ENCODE results near the gene DGAT2.

The DGAT2 gene

DNA sequence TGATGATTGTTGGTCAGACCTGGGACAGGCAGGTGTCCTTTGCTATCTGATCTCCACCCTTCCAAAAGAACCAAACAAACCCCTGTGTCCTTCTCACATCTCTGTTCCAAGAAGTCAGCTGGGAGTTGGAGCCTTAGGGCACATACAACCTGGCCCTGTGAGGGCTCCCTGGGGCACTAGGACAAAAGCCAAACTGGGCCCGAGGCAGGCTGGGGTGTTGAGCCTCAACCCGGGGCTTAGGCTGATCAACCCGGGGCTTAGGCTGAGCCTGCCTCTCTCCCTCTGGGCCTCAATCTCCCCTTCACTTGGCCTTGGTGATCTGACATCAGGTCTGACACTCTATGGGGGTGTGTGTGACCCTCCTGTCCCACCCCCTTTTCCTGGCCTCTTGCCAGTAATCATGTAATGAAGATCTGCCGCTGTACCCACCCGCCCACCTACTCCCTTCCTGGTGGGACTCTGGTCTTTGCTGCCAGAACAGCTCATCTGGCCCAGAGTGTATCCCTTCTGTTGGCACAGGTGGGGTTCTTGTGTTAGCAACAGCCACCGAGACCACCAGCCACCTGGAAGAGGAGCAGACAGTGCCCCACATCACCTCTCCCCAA lies 23.7 kb downstream of the DGAT2 start:
- CTCF ChIA-PET, result no interaction called here
- H3K36me3 ChIP-seq (ENCODE audit: control insufficient read depth in 4 of 4, insufficient read depth in 4 of 4, low read length in 3 of 4), result no peaks in the 10 kb centered on the region

DNA sequence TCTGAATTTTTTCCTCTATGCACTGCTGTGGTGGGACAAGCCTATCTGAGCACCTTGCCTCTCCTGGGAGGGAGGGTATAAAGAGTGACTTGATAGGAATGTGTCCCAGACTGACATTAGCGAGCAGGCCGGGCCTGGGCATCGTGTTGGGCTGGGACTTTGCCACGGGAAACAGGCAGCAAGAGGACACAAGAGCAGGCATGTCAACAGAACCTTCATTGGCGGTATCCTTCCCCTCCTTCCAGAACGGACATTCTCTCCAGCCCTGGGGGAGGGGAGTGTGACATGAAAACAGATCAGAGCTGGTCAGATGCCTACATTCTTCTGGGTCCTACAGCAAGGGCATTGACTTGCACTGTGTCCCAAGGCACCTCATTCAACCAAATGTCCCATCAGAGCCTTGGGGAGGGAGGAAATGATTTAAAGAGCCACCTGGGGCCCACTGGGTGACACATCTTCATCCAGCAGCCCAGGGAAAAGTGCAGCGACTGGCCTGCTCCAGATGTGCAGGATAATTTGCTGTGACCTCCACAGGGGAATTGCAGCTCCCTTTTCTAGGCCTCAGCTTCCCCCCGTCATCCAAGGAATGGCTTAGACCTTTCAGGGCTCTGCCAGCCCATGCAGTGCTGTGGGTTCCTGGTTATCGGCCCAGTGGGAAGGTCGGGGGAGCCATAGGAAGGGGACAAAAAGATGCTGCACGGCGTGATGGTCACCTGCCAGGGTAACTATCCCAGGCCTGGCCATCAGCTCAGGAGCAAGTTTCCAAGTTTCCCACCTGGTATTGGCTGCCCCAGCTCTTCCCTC lies 24.6 kb downstream of the DGAT2 start:
- CTCF ChIA-PET, result interaction anchor here (0.7 to 1.1 kb wide), 3 partner anchors 9 to 14 kb away, joined by 3 to 4 read pairs (median 3); no protein-coding TSS in a partner anchor
- Histone ChIP-seq H3K36me3 (ENCODE audit: control insufficient read depth in 4 of 4, insufficient read depth in 4 of 4, low read length in 3 of 4) (no peaks in the 10 kb centered on the region), H3K9me3 (ENCODE audit: control extremely low read depth in 1 of 5, control insufficient read depth in 4 of 5, insufficient read depth in 2 of 5, low read depth in 1 of 5, low read length in 4 of 5) (no peaks in the 10 kb centered on the region), H3K4me3 (ENCODE audit: control insufficient read depth in 1 of 7, extremely low read depth in 1 of 7, insufficient read depth in 4 of 7, low read depth in 2 of 7, low read length in 6 of 7) (no peak overlapping the region), H3K27ac (ENCODE audit: insufficient read depth in 1 of 2, low read depth in 1 of 2, low read length in 2 of 2, poor library complexity in 1 of 2, severe bottlenecking in 2 of 2) (no peak overlapping the region), H3K27me3 (replicated peaks in 2 of 5; ENCODE audit: control insufficient read depth in 4 of 5, insufficient read depth in 5 of 5, low read length in 4 of 5) (no peaks in the 10 kb centered on the region), H3K4me1 (ENCODE audit: control extremely low read depth in 1 of 4, control insufficient read depth in 4 of 4, insufficient read depth in 4 of 4, low read length in 3 of 4) (no peaks in the 10 kb centered on the region)
- POLR2A ChIA-PET, result no interaction called here
- no peak for DNase-seq
- WGBS (ENCODE audit: insufficient coverage), result 98% methylated on average over 11 of the region's 12 CpGs

More for the DNA sequence above, 23.7 kb downstream of the DGAT2 start:
- Histone ChIP-seq H3K27me3 (replicated peaks in 2 of 5; ENCODE audit: control insufficient read depth in 4 of 5, insufficient read depth in 5 of 5, low read length in 4 of 5) (no peaks in the 10 kb centered on the region), H3K4me3 (ENCODE audit: control insufficient read depth in 1 of 7, extremely low read depth in 1 of 7, insufficient read depth in 4 of 7, low read depth in 2 of 7, low read length in 6 of 7) (no peak overlapping the region), H3K27ac (ENCODE audit: insufficient read depth in 1 of 2, low read depth in 1 of 2, low read length in 2 of 2, poor library complexity in 1 of 2, severe bottlenecking in 2 of 2) (no peak overlapping the region), H3K9me3 (ENCODE audit: control extremely low read depth in 1 of 5, control insufficient read depth in 4 of 5, insufficient read depth in 2 of 5, low read depth in 1 of 5, low read length in 4 of 5) (no peaks in the 10 kb centered on the region), H3K4me1 (ENCODE audit: control extremely low read depth in 1 of 4, control insufficient read depth in 4 of 4, insufficient read depth in 4 of 4, low read length in 3 of 4) (no peaks in the 10 kb centered on the region)
- WGBS (ENCODE audit: insufficient coverage), result 97% methylated on average over 6 of the region's 6 CpGs
- DNase-seq, result no peak
- POLR2A ChIA-PET, result no interaction called here

DNA sequence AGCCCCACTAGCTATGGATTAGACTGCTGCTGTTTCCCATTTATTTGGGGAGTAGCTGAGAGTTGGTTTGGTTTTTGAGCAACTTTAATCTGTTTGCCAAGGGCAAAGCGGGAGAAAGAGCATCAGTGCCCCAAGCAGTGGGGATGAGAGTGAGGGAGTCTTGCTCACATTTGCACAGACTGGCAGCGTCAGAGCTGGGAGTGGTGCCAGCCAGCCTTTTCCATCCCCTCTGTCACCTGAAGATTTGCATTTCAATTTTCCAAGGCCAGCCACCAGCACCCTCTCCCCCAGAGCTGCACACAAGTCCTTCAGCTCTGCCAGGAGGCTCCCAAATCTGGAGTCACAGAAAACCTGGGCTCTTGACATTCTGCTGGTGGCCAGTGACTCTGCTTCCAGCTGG lies 25.4 kb downstream of the DGAT2 start:
- ChIA-PET CTCF (interaction anchor here (0.7 to 1.7 kb wide), 5 partner anchors 8 to 71 kb away, joined by 3 to 5 read pairs (median 3); no protein-coding TSS in a partner anchor), POLR2A (interaction anchor here (0.6 kb wide), 1 partner anchor 52 kb away, joined by 3 read pairs; no protein-coding TSS in a partner anchor)
- H3K4me1 ChIP-seq (ENCODE audit: control extremely low read depth in 1 of 4, control insufficient read depth in 4 of 4, insufficient read depth in 4 of 4, low read length in 3 of 4), result no peaks in the 10 kb centered on the region
- H3K4me3 ChIP-seq (ENCODE audit: control insufficient read depth in 1 of 7, extremely low read depth in 1 of 7, insufficient read depth in 4 of 7, low read depth in 2 of 7, low read length in 6 of 7), result no peak overlapping the region
- no peak for DNase-seq
- no peaks in the 10 kb centered on the region for H3K9me3 ChIP-seq (ENCODE audit: control extremely low read depth in 1 of 5, control insufficient read depth in 4 of 5, insufficient read depth in 2 of 5, low read depth in 1 of 5, low read length in 4 of 5)
- H3K27ac ChIP-seq (ENCODE audit: insufficient read depth in 1 of 2, low read depth in 1 of 2, low read length in 2 of 2, poor library complexity in 1 of 2, severe bottlenecking in 2 of 2), result no peak overlapping the region
- WGBS (ENCODE audit: insufficient coverage), result no CpG with 5 or more reads among the region's 2 CpGs
- H3K36me3 ChIP-seq (ENCODE audit: control insufficient read depth in 4 of 4, insufficient read depth in 4 of 4, low read length in 3 of 4), result no peaks in the 10 kb centered on the region
- H3K27me3 ChIP-seq (replicated peaks in 2 of 5; ENCODE audit: control insufficient read depth in 4 of 5, insufficient read depth in 5 of 5, low read length in 4 of 5), result no peaks in the 10 kb centered on the region

DNA sequence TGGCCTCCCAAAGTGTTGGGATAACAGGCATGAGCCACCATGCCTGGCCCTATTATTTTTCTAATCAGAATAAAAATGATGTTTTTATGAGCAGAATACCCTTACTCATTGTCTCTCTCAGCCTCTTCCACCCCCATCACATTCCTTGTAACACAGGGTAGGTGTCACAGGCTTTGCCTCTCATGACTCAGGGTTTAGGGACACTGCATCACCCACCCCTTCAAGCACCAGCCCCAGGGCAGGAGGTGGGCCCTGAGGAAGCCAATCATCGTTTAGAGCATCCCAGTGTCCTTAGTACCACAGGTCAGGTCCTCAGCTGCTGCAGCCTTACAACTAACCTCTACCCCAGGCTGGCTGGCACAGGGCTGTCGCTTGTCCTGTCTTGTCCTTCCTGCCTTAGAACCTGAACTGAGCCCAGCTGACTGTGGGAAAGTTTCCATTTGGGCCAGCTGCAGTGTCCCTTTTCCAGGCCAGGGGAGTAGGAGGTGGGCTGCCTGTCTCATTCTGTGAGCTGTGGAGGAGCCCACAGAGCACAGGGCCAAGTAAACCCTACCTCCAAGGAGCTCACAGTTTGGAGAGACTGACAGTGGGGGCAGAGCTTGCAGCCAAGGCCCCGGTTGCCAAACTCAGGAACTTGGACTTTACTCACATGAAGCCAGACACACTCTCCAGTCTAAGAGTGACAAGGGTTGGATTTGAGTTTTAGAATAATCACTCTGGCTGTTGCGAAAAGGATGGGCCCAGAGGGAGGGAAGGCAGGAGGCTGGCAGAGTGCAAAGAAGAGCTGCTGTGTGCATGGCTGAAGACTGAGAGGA lies 26.9 kb downstream of the DGAT2 start:
- 93% methylated on average over 4 of the region's 4 CpGs for WGBS (ENCODE audit: insufficient coverage)
- ChIA-PET POLR2A (no interaction called here), CTCF (interaction anchor here (1.1 to 1.7 kb wide), 3 partner anchors 70 to 74 kb away, joined by 3 to 5 read pairs (median 4); no protein-coding TSS in a partner anchor)
- no peak for DNase-seq
- Histone ChIP-seq H3K27ac (ENCODE audit: insufficient read depth in 1 of 2, low read depth in 1 of 2, low read length in 2 of 2, poor library complexity in 1 of 2, severe bottlenecking in 2 of 2) (no peak overlapping the region), H3K9me3 (ENCODE audit: control extremely low read depth in 1 of 5, control insufficient read depth in 4 of 5, insufficient read depth in 2 of 5, low read depth in 1 of 5, low read length in 4 of 5) (no peaks in the 10 kb centered on the region), H3K27me3 (replicated peaks in 2 of 5; ENCODE audit: control insufficient read depth in 4 of 5, insufficient read depth in 5 of 5, low read length in 4 of 5) (no peaks in the 10 kb centered on the region), H3K4me3 (ENCODE audit: control insufficient read depth in 1 of 7, extremely low read depth in 1 of 7, insufficient read depth in 4 of 7, low read depth in 2 of 7, low read length in 6 of 7) (no peak overlapping the region), H3K36me3 (ENCODE audit: control insufficient read depth in 4 of 4, insufficient read depth in 4 of 4, low read length in 3 of 4) (no peaks in the 10 kb centered on the region), H3K4me1 (ENCODE audit: control extremely low read depth in 1 of 4, control insufficient read depth in 4 of 4, insufficient read depth in 4 of 4, low read length in 3 of 4) (no peaks in the 10 kb centered on the region)

DNA sequence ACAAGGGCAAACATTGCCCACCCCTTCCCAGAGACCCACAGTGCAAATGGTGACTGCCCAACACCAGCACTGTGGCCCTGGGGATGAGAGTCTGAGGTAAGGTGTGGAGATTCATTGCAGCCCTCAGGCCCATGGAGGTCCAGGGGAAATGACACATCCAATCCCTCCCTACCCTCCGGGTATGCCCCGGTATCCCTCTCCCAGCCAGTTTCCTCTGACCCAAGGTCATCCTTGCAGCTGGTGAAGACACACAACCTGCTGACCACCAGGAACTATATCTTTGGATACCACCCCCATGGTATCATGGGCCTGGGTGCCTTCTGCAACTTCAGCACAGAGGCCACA lies 27.5 kb downstream of the DGAT2 start:
- CTCF ChIA-PET, result interaction anchor here (1.1 kb wide), 1 partner anchor 73 kb away, joined by 3 read pairs; no protein-coding TSS in a partner anchor
- H3K4me3 ChIP-seq (ENCODE audit: control insufficient read depth in 1 of 7, extremely low read depth in 1 of 7, insufficient read depth in 4 of 7, low read depth in 2 of 7, low read length in 6 of 7), result no peak overlapping the region
- no peaks in the 10 kb centered on the region for H3K36me3 ChIP-seq (ENCODE audit: control insufficient read depth in 4 of 4, insufficient read depth in 4 of 4, low read length in 3 of 4)
- H3K9me3 ChIP-seq (ENCODE audit: control extremely low read depth in 1 of 5, control insufficient read depth in 4 of 5, insufficient read depth in 2 of 5, low read depth in 1 of 5, low read length in 4 of 5), result no peaks in the 10 kb centered on the region
- no peak for DNase-seq
- no peaks in the 10 kb centered on the region for H3K27me3 ChIP-seq (replicated peaks in 2 of 5; ENCODE audit: control insufficient read depth in 4 of 5, insufficient read depth in 5 of 5, low read length in 4 of 5)
- H3K4me1 ChIP-seq (ENCODE audit: control extremely low read depth in 1 of 4, control insufficient read depth in 4 of 4, insufficient read depth in 4 of 4, low read length in 3 of 4), result peaks cover 0 to 3% (median under 1%) of the 10 kb centered on the region in 4 experiments
- WGBS (ENCODE audit: insufficient coverage), result no CpG with 5 or more reads among the region's 2 CpGs
- no peak overlapping the region for H3K27ac ChIP-seq (ENCODE audit: insufficient read depth in 1 of 2, low read depth in 1 of 2, low read length in 2 of 2, poor library complexity in 1 of 2, severe bottlenecking in 2 of 2)
- POLR2A ChIA-PET, result no interaction called here

DNA sequence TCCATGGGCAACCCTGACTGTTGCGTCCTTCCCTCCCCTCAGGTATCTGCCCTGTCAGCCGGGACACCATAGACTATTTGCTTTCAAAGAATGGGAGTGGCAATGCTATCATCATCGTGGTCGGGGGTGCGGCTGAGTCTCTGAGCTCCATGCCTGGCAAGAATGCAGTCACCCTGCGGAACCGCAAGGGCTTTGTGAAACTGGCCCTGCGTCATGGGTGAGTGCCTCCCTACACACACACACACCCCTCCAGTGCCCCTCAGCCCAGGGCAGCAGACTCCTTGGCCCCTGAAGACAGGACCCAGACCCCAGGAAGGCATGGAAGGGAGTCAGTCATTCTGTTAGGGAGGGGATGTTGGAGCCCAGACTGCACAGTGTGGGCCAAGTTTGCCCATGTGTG lies 28.5 kb downstream of the DGAT2 start:
- WGBS (ENCODE audit: insufficient coverage), result 100% methylated on average over 6 of the region's 8 CpGs
- Histone ChIP-seq H3K27me3 (replicated peaks in 2 of 5; ENCODE audit: control insufficient read depth in 4 of 5, insufficient read depth in 5 of 5, low read length in 4 of 5) (no peaks in the 10 kb centered on the region), H3K27ac (ENCODE audit: insufficient read depth in 1 of 2, low read depth in 1 of 2, low read length in 2 of 2, poor library complexity in 1 of 2, severe bottlenecking in 2 of 2) (no peak overlapping the region), H3K4me3 (ENCODE audit: control insufficient read depth in 1 of 7, extremely low read depth in 1 of 7, insufficient read depth in 4 of 7, low read depth in 2 of 7, low read length in 6 of 7) (no peak overlapping the region), H3K36me3 (ENCODE audit: control insufficient read depth in 4 of 4, insufficient read depth in 4 of 4, low read length in 3 of 4) (no peaks in the 10 kb centered on the region), H3K4me1 (ENCODE audit: control extremely low read depth in 1 of 4, control insufficient read depth in 4 of 4, insufficient read depth in 4 of 4, low read length in 3 of 4) (peaks cover 0 to 10% (median 7%) of the 10 kb centered on the region in 4 experiments), H3K9me3 (ENCODE audit: control extremely low read depth in 1 of 5, control insufficient read depth in 4 of 5, insufficient read depth in 2 of 5, low read depth in 1 of 5, low read length in 4 of 5) (no peaks in the 10 kb centered on the region)
- DNase-seq, result no peak
- POLR2A ChIA-PET, result no interaction called here
- CTCF ChIA-PET, result interaction anchor here (0.9 kb wide), 1 partner anchor 17 kb away, joined by 3 read pairs; the partner anchor contains the start of gene UVRAG

Data from common myeloid progenitor, CD34-positive (primary cell).